Measurements from ENCODE around the gene DIS3. TPM values are rescaled to one million over a fixed set of nuclear protein-coding genes. Genes with fewer than 3 reads are reported as not detected.

The DIS3 gene, protein sequence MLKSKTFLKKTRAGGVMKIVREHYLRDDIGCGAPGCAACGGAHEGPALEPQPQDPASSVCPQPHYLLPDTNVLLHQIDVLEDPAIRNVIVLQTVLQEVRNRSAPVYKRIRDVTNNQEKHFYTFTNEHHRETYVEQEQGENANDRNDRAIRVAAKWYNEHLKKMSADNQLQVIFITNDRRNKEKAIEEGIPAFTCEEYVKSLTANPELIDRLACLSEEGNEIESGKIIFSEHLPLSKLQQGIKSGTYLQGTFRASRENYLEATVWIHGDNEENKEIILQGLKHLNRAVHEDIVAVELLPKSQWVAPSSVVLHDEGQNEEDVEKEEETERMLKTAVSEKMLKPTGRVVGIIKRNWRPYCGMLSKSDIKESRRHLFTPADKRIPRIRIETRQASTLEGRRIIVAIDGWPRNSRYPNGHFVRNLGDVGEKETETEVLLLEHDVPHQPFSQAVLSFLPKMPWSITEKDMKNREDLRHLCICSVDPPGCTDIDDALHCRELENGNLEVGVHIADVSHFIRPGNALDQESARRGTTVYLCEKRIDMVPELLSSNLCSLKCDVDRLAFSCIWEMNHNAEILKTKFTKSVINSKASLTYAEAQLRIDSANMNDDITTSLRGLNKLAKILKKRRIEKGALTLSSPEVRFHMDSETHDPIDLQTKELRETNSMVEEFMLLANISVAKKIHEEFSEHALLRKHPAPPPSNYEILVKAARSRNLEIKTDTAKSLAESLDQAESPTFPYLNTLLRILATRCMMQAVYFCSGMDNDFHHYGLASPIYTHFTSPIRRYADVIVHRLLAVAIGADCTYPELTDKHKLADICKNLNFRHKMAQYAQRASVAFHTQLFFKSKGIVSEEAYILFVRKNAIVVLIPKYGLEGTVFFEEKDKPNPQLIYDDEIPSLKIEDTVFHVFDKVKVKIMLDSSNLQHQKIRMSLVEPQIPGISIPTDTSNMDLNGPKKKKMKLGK
- total RNA-seq (10 to 100 TPM; 47.9 to 51.7 TPM), total RNA-seq (80.9 to 303 (median 155) reads per million in 172 experiments)
- 20.4 TPM for polyA plus RNA-seq (2013, experiment 1 of 2)
- 21.8 TPM for polyA plus RNA-seq (2013, experiment 2 of 2)

- Mint-ChIP-seq H3K4me1 (ENCODE audit: low read depth) (peaks cover 74% of the 10 kb centered on the region), H3K36me3 (ENCODE audit: low read depth) (peaks cover 75% of the 10 kb centered on the region), H3K27me3 (no peaks in the 10 kb centered on the region), H3K27ac (peak within 1 kb of the TSS; percentile 95), H3K9me3 (no peaks in the 10 kb centered on the region), H3K4me3 (peak within 1 kb of the TSS; percentile 98)
- ATAC-seq (ENCODE audit: poor library complexity) (peak; percentile 96), DNase-seq (peak; percentile 89 to 98 (median 92))
- CTCF ChIA-PET, result interaction anchor here (0.9 kb wide), 1 partner anchor 27 kb away, joined by 3 read pairs; no protein-coding TSS in a partner anchor
- intact Hi-C loops (cut with DNase I, micrococcal nuclease), result loop anchor here (2.0 kb wide), 2 partner anchors 53 to 55 kb away; partner anchors contain the start of genes BORA (in 1 of the 2) and MZT1 (in 1 of the 2)
- Histone ChIP-seq H3K27ac (ENCODE audit: low read depth in 1 of 2, low read length in 2 of 2) (peak within 1 kb of the TSS; percentile 87 to 93), H3K9me3 (ENCODE audit: control insufficient read depth in 1 of 2, insufficient read depth in 1 of 2, low read length in 2 of 2) (no peaks in the 10 kb centered on the region), H3K36me3 (ENCODE audit: insufficient read depth, low read length) (peaks cover 32% of the 10 kb centered on the region), H3K27me3 (ENCODE audit: control insufficient read depth in 1 of 2, insufficient read depth in 2 of 2, low read length in 2 of 2) (no peaks in the 10 kb centered on the region), H3K4me1 (ENCODE audit: insufficient read depth, low read length) (peaks cover 36% of the 10 kb centered on the region), H3K4me3 (ENCODE audit: low read length) (peak within 1 kb of the TSS; percentile 88)
- no peak for TF ChIP-seq CTCF (IDR thresholded peaks at IDR 0.05)
- POLR2A ChIA-PET, result interaction anchor here (0.7 to 1.7 kb wide), 2 partner anchors 14 to 54 kb away, joined by 3 read pairs; partner anchors contain the start of genes BORA and MZT1
These were observed at the start of gene DIS3, which contains the start of gene PIBF1 for GRCh38 chr13:72781451-72782439. Gene DIS3 (minus strand): TSS chr13:72781900. CDS start chr13:72781832, 68 bp downstream. Gene PIBF1 (plus strand): TSS chr13:72782133. CDS start chr13:72783470, 1,337 bp downstream.

DNA sequence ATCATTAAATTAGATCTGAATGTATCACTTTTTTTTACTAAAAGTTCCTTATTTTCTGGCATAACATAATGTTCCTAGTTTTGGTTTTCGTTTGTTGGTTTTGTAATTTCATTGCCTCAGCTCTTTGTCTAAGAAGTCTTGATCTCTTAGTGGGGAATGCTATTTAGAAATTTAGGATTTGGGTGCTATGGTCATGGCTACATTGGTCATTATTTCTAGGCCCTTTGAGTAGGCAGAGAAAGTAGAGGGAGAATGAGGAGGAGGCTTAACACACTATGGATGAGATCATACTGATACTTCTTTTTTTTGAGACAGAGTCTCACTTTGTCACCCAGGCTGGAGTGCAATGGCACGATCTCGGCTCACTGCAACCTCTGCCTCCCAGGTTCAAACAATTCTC is 42.0 kb upstream of the DIS3 start:
- H3K4me3 Mint-ChIP-seq, result no peak overlapping the region
- no peak for TF ChIP-seq CTCF (IDR thresholded peaks at IDR 0.05)
- H3K36me3 Mint-ChIP-seq (ENCODE audit: low read depth), result peaks cover 90% of the 10 kb centered on the region
- Histone ChIP-seq H3K36me3 (ENCODE audit: insufficient read depth, low read length) (peaks cover 19% of the 10 kb centered on the region), H3K4me1 (ENCODE audit: insufficient read depth, low read length) (no peaks in the 10 kb centered on the region), H3K9me3 (ENCODE audit: control insufficient read depth in 1 of 2, insufficient read depth in 1 of 2, low read length in 2 of 2) (no peaks in the 10 kb centered on the region), H3K27me3 (ENCODE audit: control insufficient read depth in 1 of 2, insufficient read depth in 2 of 2, low read length in 2 of 2) (no peaks in the 10 kb centered on the region), H3K27ac (ENCODE audit: low read depth in 1 of 2, low read length in 2 of 2) (no peak overlapping the region), H3K4me3 (ENCODE audit: low read length) (no peak overlapping the region)
- DNase-seq (no peak), ATAC-seq (ENCODE audit: poor library complexity) (no peak)
- H3K4me1 Mint-ChIP-seq (ENCODE audit: low read depth), result peaks cover 26% of the 10 kb centered on the region
- no peak overlapping the region for H3K27ac Mint-ChIP-seq
- ChIA-PET POLR2A (no interaction called here), CTCF (no interaction called here)
- H3K9me3 Mint-ChIP-seq, result peaks cover under 1% of the 10 kb centered on the region
- H3K27me3 Mint-ChIP-seq, result no peaks in the 10 kb centered on the region
- intact Hi-C loops (cut with DNase I, micrococcal nuclease), result no loop called here

Data from CD4-positive, alpha-beta T cell (primary cell).